DND-41 (cell line): Measurements from ENCODE around the gene ATP1A2.

Experiments used
- EZH2 ChIP-seq: IDR thresholded peaks from 3 replicates; pipeline ENCODE4 v1.6.1; 2012; ENCODE audit warnings: borderline replicate concordance, low read depth, mild to moderate bottlenecking, moderate library complexity, low read length, inconsistent platforms; ENCODE audit not compliant: severe bottlenecking
- TF ChIP-seq, protein P1 (sequence below): IDR thresholded peaks from 2 replicates; pipeline ENCODE4 v1.5.1; 2012; ENCODE audit warnings: borderline replicate concordance, low read length, moderate library complexity, mild to moderate bottlenecking; ENCODE audit not compliant: poor library complexity, severe bottlenecking; ENCODE audit errors: extremely low read depth

DNA sequence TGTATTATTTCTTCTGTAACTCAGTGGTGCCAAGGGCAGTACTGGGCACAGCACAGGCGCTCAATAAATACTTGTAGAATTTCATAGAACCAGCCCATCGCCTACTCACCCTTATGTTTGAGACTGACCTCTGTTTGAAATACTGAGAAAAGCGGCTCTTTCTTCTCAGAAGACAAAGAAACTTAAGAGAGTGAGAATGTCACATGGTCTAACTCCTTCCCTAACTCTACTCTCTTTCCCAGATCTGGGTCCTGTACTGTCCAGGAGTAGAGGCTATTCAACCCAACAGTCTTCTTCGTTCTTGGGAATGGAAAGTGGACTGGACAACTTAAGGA lies 21.3 kb upstream of the ATP1A2 start:
- TF ChIP-seq, protein P1, sequence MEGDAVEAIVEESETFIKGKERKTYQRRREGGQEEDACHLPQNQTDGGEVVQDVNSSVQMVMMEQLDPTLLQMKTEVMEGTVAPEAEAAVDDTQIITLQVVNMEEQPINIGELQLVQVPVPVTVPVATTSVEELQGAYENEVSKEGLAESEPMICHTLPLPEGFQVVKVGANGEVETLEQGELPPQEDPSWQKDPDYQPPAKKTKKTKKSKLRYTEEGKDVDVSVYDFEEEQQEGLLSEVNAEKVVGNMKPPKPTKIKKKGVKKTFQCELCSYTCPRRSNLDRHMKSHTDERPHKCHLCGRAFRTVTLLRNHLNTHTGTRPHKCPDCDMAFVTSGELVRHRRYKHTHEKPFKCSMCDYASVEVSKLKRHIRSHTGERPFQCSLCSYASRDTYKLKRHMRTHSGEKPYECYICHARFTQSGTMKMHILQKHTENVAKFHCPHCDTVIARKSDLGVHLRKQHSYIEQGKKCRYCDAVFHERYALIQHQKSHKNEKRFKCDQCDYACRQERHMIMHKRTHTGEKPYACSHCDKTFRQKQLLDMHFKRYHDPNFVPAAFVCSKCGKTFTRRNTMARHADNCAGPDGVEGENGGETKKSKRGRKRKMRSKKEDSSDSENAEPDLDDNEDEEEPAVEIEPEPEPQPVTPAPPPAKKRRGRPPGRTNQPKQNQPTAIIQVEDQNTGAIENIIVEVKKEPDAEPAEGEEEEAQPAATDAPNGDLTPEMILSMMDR: no peak
- no peak for TF ChIP-seq EZH2
